Skeletal muscle tissue (tissue), 4 donors: ENCODE measurements around the gene TEX10. TPM values are rescaled to one million over a fixed set of nuclear protein-coding genes. Genes with fewer than 3 reads are reported as not detected.
"Not testable (repeated sequence)": the region's sequence is repeated elsewhere in the genome, so short reads cannot be mapped to it uniquely, and the experiment has no call there.

Experiments
- H3K27ac ChIP-seq: one replicate; pipeline ENCODE4 v1.7.0; 2013; ENCODE audit warnings: mild to moderate bottlenecking, low read depth, low read length, inconsistent platforms
- H3K27me3 ChIP-seq, 3 donors: one replicate each; pipeline ENCODE4 v1.7.0; 2013; ENCODE audit warnings: low read length in 3 of 3; ENCODE audit not compliant: control insufficient read depth in 3 of 3, insufficient read depth in 3 of 3
- H3K36me3 ChIP-seq, 3 donors: one replicate each; pipeline ENCODE4 v1.7.0; 2013; ENCODE audit warnings: low read length in 3 of 3; ENCODE audit not compliant: control insufficient read depth in 3 of 3, insufficient read depth in 3 of 3
- H3K4me1 ChIP-seq, 3 donors: one replicate each; pipeline ENCODE4 v1.7.0; 2013; ENCODE audit warnings: low read length in 3 of 3, mild to moderate bottlenecking in 3 of 3; ENCODE audit not compliant: control insufficient read depth in 3 of 3, insufficient read depth in 3 of 3
- H3K4me3 ChIP-seq, 3 donors: one replicate each; pipeline ENCODE4 v1.7.0; 2013; ENCODE audit warnings: low read length in 3 of 3
- H3K9ac ChIP-seq, 3 donors: one replicate each; pipeline ENCODE4 v1.7.0; 2013; ENCODE audit warnings: low read length in 3 of 3, mild to moderate bottlenecking in 3 of 3, moderate library complexity in 2 of 3, low read depth in 1 of 3
- H3K9me3 ChIP-seq, 3 donors: one replicate each; pipeline ENCODE4 v1.7.0; 2013; ENCODE audit warnings: low read length in 3 of 3; ENCODE audit not compliant: control insufficient read depth in 3 of 3
- total RNA-seq: library from RNA; depleted of rRNA; stranded (reverse); fragments of >200 nt; gene quantifications from one replicate; pipeline ENCODE4 v1.2.3, GENCODE V29; 2014
- donor health status: Osteomylitis.

Gene TEX10
- total RNA-seq, 1 donor from 2014 or later = 29.2 TPM

DNA sequence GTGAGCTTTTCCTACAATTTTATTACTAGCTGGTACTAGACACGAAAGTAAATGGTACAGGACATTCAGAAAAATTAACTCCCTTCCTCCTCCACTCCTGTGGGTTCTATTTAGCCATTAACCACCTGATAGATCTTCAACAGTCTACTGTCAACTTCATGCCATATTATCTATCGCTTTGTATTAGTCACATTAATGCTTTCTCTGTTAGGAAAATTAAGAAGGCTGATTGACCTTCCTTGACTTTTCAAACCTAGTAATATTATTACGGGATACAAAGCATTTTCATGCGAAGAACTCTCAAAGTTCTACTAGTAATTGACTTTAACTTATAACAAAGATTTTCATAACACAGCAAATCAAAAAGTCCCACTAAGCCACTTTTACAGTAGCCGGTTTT, 1.2 kb downstream of the TEX10 start:
- Histone ChIP-seq H3K27ac (no peak overlapping the region), H3K9me3 (no peaks in the 10 kb centered on the region), H3K27me3 (no peaks in the 10 kb centered on the region), H3K36me3 (no peaks in the 10 kb centered on the region), H3K9ac (peak overlapping the region; percentile 82 to 88 (median 87)), H3K4me3 (peak overlapping the region; percentile 81 to 92 (median 90)), H3K4me1 (peaks cover 2 to 9% (median 8%) of the 10 kb centered on the region in 3 donors)

- Histone ChIP-seq H3K27me3 (no peaks in the 10 kb centered on the region), H3K4me3 (no peak overlapping the region), H3K9me3 (no peaks in the 10 kb centered on the region), H3K36me3 (peaks cover 0 to 3% (median 2%) of the 10 kb centered on the region in 3 donors), H3K4me1 (peaks cover 3 to 9% (median 8%) of the 10 kb centered on the region in 3 donors), H3K27ac (no peak overlapping the region), H3K9ac (no peak overlapping the region)
Observed at GRCh38 chr9:100350188-100350587, 2.6 kb downstream of the TEX10 start.

GRCh38 chr9:100346836-100347235, 5.9 kb downstream of the TEX10 start:
- H3K4me3 ChIP-seq = no peak overlapping the region
- peaks cover 3 to 5% (median 4%) of the 10 kb centered on the region in 3 donors for H3K4me1 ChIP-seq
- H3K36me3 ChIP-seq = peaks cover 0 to 5% (median 4%) of the 10 kb centered on the region in 3 donors
- H3K27me3 ChIP-seq = no peaks in the 10 kb centered on the region
- no peak overlapping the region for H3K9ac ChIP-seq
- no peaks in the 10 kb centered on the region for H3K9me3 ChIP-seq
- H3K27ac ChIP-seq = no peak overlapping the region

GRCh38 chr9:100341889-100342288, 10.9 kb downstream of the TEX10 start:
- Histone ChIP-seq H3K9me3 (no peaks in the 10 kb centered on the region), H3K27ac (no peak overlapping the region), H3K4me1 (peaks cover 0 to 3% (median 0%) of the 10 kb centered on the region in 3 donors), H3K4me3 (no peak overlapping the region), H3K27me3 (no peaks in the 10 kb centered on the region), H3K9ac (no peak overlapping the region), H3K36me3 (peaks cover 0 to 7% (median 5%) of the 10 kb centered on the region in 3 donors)

- H3K36me3 ChIP-seq = peaks cover 0 to 5% (median 2%) of the 10 kb centered on the region in 3 donors
- no peak overlapping the region for H3K4me3 ChIP-seq
- H3K27me3 ChIP-seq = no peaks in the 10 kb centered on the region
- no peaks in the 10 kb centered on the region for H3K9me3 ChIP-seq
- no peak overlapping the region for H3K27ac ChIP-seq
- no peaks in the 10 kb centered on the region for H3K4me1 ChIP-seq
- no peak overlapping the region for H3K9ac ChIP-seq
Observed at GRCh38 chr9:100340224-100340623, 12.5 kb downstream of the TEX10 start.

DNA sequence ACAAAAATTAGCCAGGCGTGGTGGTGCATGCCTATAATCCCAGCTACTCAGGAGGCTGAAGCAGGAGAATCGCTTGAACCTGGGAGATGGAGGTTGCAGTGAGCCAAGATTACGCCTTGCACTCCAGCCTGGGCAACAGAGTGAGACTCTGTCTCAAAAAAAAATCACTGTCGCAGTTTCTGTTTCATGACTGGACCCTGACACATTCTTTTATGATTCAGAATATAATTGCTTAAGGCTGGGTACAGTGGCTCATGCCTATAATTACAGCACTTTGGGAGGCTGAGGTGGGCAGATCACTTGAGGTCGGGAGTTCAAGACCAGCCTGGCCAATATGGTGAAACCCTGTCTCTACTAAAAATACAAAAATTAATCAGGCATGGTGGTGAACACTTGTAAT, 14.0 kb downstream of the TEX10 start:
- H3K9ac ChIP-seq, H3K27me3 ChIP-seq, H3K36me3 ChIP-seq, H3K4me1 ChIP-seq, H3K4me3 ChIP-seq, H3K9me3 ChIP-seq, H3K27ac ChIP-seq: not testable (repeated sequence)

- Histone ChIP-seq H3K27ac (no peak overlapping the region), H3K9ac (no peak overlapping the region), H3K9me3 (no peaks in the 10 kb centered on the region), H3K4me3 (no peak overlapping the region), H3K36me3 (peaks cover 5 to 22% (median 12%) of the 10 kb centered on the region in 3 donors), H3K27me3 (no peaks in the 10 kb centered on the region), H3K4me1 (no peaks in the 10 kb centered on the region)
Observed at GRCh38 chr9:100324594-100325200, 28.0 kb downstream of the TEX10 start.

DNA sequence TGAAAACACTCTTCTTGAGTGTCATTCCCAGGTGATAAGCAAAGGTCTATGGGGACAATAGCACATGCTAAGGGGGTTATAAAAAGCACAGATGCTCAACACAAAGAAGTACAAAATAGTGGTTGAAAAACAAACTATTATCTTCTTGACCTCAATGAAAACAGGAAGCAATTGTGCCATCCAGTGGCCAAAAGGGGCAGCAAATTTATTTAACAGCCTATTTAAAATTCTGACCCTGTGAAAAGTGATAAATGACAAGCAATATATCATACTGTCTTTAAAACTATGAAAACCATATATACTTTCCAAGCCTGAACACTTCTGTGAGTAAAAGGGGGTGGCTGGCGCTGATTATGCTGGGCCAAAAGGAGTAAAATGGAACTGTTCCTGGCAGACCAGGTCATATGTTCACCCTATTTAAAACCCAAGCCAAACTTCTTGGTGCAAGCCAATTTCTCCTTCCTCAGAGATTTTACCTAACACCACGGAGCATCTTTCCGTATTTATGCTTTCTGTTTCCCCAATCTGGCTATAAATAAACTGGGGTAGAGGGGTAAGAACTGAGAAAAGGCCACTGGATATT, 29.7 kb downstream of the TEX10 start:
- Histone ChIP-seq H3K36me3 (peaks cover 5 to 20% (median 18%) of the 10 kb centered on the region in 3 donors), H3K9me3 (no peaks in the 10 kb centered on the region), H3K27me3 (no peaks in the 10 kb centered on the region), H3K4me3 (no peak overlapping the region), H3K9ac (no peak overlapping the region), H3K4me1 (no peaks in the 10 kb centered on the region), H3K27ac (no peak overlapping the region)

- Histone ChIP-seq H3K27me3 (no peaks in the 10 kb centered on the region), H3K36me3 (peaks cover 0 to 14% (median 10%) of the 10 kb centered on the region in 3 donors), H3K9ac (no peak overlapping the region), H3K4me1 (no peaks in the 10 kb centered on the region), H3K9me3 (no peaks in the 10 kb centered on the region), H3K27ac (no peak overlapping the region), H3K4me3 (no peak overlapping the region)
Observed at GRCh38 chr9:100317706-100318105, 35.0 kb downstream of the TEX10 start.

DNA sequence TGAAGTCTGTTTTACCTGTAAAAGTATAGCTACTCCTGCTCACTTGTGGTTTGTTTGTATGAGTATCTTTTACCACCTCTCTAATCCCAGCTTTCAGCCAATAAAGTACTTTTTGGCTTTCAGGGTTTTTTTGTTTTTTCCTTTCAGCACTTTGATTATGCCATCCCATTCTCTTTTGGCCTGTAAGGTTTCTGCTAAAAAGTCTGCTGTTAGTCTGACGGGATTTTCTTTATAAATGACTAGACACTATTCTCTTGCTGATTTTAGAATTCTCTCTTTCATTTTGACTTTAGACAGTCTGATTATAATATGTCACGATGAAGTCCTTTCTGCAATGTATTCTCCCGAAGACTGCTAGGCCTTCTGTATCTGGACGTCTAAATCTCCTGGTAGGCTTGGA, 37.2 kb downstream of the TEX10 start:
- H3K4me3 ChIP-seq = no peak overlapping the region
- peaks cover 0 to 13% (median 9%) of the 10 kb centered on the region in 3 donors for H3K36me3 ChIP-seq
- no peak overlapping the region for H3K27ac ChIP-seq

More for the DNA sequence above, 37.2 kb downstream of the TEX10 start:
- Histone ChIP-seq H3K27me3 (no peaks in the 10 kb centered on the region), H3K9me3 (no peaks in the 10 kb centered on the region), H3K4me1 (no peaks in the 10 kb centered on the region), H3K9ac (no peak overlapping the region)
